ENCODE data around the gene YIF1B. TPM values are rescaled to one million over a fixed set of nuclear protein-coding genes. Genes with fewer than 3 reads are reported as not detected.
A peak's percentile ranks its signal among the peaks of the same experiment; 100 is the strongest.

The YIF1B gene
- total RNA-seq, 4 donors from 2014 or later = 26.2 to 52.8 (median 31.4) TPM

DNA sequence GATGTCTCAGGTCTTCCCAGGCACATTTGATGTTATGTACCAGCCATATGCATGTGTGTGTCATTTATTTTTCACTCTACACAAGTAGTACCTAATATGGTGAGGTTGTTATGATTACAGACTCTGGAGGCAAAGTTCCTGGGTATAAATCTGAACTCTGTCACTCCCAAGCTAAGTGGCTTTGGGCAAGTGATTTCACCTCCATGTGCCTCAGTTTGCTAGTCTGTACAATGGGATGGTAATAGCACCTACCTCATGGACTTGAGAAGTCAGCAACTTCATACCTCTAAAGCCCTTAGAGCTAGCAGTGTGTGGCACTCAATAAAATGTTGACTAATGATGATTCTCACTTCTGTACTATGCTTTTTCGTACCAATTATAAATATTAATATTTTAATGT lies 16.0 kb upstream of the YIF1B start:
- no peak for DNase-seq (ENCODE audit: low spot score)
- no peak for ATAC-seq (ENCODE audit: low FRiP score)
- TF ChIP-seq, protein P1, sequence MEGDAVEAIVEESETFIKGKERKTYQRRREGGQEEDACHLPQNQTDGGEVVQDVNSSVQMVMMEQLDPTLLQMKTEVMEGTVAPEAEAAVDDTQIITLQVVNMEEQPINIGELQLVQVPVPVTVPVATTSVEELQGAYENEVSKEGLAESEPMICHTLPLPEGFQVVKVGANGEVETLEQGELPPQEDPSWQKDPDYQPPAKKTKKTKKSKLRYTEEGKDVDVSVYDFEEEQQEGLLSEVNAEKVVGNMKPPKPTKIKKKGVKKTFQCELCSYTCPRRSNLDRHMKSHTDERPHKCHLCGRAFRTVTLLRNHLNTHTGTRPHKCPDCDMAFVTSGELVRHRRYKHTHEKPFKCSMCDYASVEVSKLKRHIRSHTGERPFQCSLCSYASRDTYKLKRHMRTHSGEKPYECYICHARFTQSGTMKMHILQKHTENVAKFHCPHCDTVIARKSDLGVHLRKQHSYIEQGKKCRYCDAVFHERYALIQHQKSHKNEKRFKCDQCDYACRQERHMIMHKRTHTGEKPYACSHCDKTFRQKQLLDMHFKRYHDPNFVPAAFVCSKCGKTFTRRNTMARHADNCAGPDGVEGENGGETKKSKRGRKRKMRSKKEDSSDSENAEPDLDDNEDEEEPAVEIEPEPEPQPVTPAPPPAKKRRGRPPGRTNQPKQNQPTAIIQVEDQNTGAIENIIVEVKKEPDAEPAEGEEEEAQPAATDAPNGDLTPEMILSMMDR (IDR thresholded peaks at IDR 0.05) = no peak

DNA sequence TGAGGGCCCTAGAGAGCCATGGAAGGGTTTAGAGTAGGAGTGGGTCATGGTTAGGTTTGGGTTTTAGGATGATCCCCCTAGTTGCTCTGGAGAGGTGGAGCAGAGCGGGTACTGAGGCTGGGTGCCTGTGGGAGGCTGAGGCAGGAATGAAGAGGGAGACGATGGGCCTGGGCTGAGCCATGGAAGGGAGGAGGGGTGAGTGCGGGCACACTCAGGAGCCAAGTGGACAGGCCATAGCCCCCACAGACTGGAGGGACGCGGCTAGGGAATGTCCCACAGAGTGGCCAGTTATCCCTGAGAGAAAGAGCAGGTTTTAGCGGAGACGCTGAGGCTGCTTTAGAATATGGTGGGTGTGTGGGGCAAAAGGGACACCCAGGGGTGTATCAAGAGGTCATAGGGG lies 13.9 kb upstream of the YIF1B start:
- DNase-seq (ENCODE audit: low spot score) = no peak
- no peak for ATAC-seq (ENCODE audit: low FRiP score)
- TF ChIP-seq, protein P1 (IDR thresholded peaks at IDR 0.05) = no peak

DNA sequence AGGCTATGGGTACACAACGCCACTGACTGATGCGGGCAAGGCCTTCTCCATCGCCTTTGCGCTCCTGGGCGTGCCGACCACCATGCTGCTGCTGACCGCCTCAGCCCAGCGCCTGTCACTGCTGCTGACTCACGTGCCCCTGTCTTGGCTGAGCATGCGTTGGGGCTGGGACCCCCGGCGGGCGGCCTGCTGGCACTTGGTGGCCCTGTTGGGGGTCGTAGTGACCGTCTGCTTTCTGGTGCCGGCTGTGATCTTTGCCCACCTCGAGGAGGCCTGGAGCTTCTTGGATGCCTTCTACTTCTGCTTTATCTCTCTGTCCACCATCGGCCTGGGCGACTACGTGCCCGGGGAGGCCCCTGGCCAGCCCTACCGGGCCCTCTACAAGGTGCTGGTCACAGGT lies 10.8 kb upstream of the YIF1B start:
- ATAC-seq (ENCODE audit: low FRiP score) = no peak
- DNase-seq (ENCODE audit: low spot score) = no peak
- TF ChIP-seq, protein P1 (IDR thresholded peaks at IDR 0.05) = no peak

DNA sequence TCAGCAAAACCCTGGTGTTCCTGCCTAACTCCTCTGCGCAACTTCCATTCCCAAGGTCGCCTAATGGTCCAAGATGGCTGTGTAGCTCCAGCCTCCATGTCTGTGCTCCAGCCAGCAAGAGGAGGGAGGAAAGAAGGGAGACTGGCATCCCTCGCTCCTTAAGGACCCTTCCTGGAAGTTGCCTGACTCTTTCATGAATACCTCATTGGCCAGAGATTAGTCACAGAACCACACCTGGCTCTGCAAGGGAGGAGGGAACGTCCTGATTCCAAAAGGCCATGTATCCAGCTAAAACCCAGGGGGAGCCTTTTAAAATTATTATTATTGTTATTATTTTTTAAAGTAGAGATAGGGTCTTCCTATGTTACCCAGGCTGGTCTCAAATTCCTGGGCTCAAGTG lies 8.7 kb upstream of the YIF1B start:
- no peak for DNase-seq (ENCODE audit: low spot score)
- ATAC-seq (ENCODE audit: low FRiP score) = no peak
- TF ChIP-seq, protein P1 (IDR thresholded peaks at IDR 0.05) = no peak

DNA sequence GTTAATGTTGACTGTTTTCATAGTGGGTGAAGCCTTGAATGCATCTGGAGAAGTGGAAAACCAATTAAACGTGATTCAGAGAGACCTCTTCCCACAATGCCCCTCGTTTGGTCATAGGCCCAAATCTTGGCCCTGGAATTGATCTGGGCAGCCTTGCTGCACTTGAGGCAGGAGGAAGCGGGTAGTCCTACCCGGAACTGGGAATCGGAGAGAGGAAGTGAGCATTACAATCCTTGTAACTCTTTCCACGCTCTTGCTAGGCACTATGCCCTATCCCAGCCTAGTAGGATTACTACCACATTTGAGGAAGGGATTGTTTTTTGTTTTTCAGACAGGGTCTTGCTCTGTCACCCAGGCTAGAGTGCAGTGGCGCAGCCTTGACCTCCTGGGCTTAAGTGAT lies 7.5 kb upstream of the YIF1B start:
- ATAC-seq (ENCODE audit: low FRiP score) (no peak), DNase-seq (ENCODE audit: low spot score) (no peak)
- TF ChIP-seq, protein P1 (IDR thresholded peaks at IDR 0.05) = no peak

DNA sequence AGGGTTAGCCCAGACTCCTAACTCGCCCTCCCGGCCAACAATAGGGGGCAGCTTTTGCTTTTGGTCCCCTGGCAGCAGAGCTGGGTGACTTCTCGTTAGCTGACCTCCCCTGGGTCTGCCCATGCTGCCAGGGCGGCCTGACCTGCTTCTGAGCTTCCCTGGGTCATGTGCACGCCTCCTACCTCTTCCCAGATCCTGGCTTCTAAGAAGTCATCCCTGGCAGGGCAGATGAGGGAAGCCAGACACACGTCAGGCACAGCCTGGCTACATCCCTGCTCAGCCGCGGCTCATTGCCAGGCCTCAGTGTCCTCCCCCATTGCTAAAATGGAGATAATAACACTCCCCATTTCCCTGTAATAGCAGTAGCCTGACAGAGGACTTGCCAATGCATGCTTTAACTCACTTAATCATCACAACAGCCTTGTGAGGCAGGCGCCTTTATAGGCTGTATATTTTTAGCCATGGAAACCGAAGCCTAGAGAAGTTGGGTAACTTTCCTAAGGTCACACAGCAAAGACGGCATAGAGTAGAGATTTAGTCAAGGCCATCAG lies 6.0 kb upstream of the YIF1B start:
- TF ChIP-seq, protein P1 (IDR thresholded peaks at IDR 0.05) = no peak
- peak; percentile 93 for ATAC-seq (ENCODE audit: low FRiP score)
- DNase-seq (ENCODE audit: low spot score) = peak; percentile 47

DNA sequence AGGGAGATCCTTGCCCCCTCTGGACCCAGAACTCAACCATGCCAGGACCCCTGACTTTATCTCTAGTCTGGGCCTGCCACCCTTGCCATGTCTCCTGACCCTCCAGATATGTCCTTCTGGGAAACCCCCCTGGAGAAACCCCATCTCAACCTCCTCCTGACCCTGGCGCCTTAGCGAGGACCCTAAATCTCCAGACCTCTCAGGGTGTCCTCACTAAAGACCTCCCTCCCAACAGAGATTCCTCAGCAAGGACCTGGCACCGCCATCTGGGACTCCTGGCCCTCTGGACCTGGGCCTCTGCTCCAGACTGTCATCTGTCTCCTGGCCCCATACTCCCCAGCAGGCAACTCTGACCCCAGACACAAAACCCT lies 5.2 kb upstream of the YIF1B start:
- ATAC-seq (ENCODE audit: low FRiP score) = no peak
- TF ChIP-seq, protein P1 (IDR thresholded peaks at IDR 0.05) = no peak
- no peak for DNase-seq (ENCODE audit: low spot score)
